HG02973 (cell line): ENCODE measurements around the gene MYO1E.
A peak's percentile ranks its signal among the peaks of the same experiment; 100 is the strongest.

ENCODE experiments used
- ATAC-seq: cut with Tn5 transposase; IDR thresholded peaks from one replicate; pipeline ENCODE4 v1.9.1; 2021; ENCODE audit warnings: moderate library complexity; ENCODE audit not compliant: unreplicated experiment

Gene MYO1E

GRCh38 chr15:59105854-59106253 lies 266.8 kb downstream of the MYO1E start:
- ATAC-seq, result no peak

- ATAC-seq, result peak; percentile 97
These were observed 267.5 kb downstream of the MYO1E start, which contains the start of gene CCNB2 for GRCh38 chr15:59104912-59105732. Gene CCNB2, plus strand, starts transcription at chr15:59105146. Its CDS starts 123 bp downstream, at chr15:59105269.

- ATAC-seq, result peak; percentile 28
These were observed 268.1 kb downstream of the MYO1E start for GRCh38 chr15:59104602-59104911.

GRCh38 chr15:59099162-59099685 lies 273.4 kb downstream of the MYO1E start:
- ATAC-seq, result no peak

GRCh38 chr15:59096429-59096828 lies 276.2 kb downstream of the MYO1E start:
- ATAC-seq, result no peak

GRCh38 chr15:59094077-59094476 lies 278.6 kb downstream of the MYO1E start:
- no peak for ATAC-seq

GRCh38 chr15:59087731-59088130 lies 284.9 kb downstream of the MYO1E start:
- no peak for ATAC-seq
